Tracheal epithelial cell (primary cell): ENCODE results near the gene OR2T33. TPM values are rescaled to one million over a fixed set of nuclear protein-coding genes. Genes with fewer than 3 reads are reported as not detected.

Experiments used
- total RNA-seq: library from RNA; depleted of rRNA; stranded (reverse); fragments of >200 nt; gene quantifications from 2 replicates; pipeline ENCODE4 v1.2.1, GENCODE V29; 2014

The OR2T33 gene
- total RNA-seq: not detected in 2 replicates

GRCh38 chr1:248277876-248278275 is at the start of gene OR2T33:
TSS of gene OR2T33 (minus strand) at chr1:248277976. CDS start at chr1:248273814, 4,162 bp downstream.

GRCh38 chr1:248324468-248324867 is 46.7 kb upstream of the OR2T33 start, which contains the start of gene OR2M7:
TSS of gene OR2M7 (minus strand) at chr1:248324568. CDS start at chr1:248324568, 0 bp downstream.

GRCh38 chr1:248303324-248303723 is 25.5 kb upstream of the OR2T33 start, which contains the start of gene OR2T12:
TSS of gene OR2T12 (minus strand) at chr1:248303424. CDS start at chr1:248295578, 7,846 bp downstream.

GRCh38 chr1:248231117-248231516 is 46.7 kb downstream of the OR2T33 start, which contains the start of gene OR2M4:
TSS of gene OR2M4 (plus strand) at chr1:248231417. CDS start at chr1:248238929, 7,512 bp downstream.

Other genes starting within 250 kb of the OR2T33 start
- gene OR2L2, start 247.9 kb downstream of the OR2T33 start, total RNA-seq: under 0.01 TPM in 1 of 2 replicates, not detected in the other
- not detected in 2 replicates for gene OR2L3, start 231.1 kb downstream of the OR2T33 start, total RNA-seq
- not detected in 2 replicates for gene OR2L13, start 182.8 kb downstream of the OR2T33 start, total RNA-seq
- not detected in 2 replicates for gene OR2M5, start 132.8 kb downstream of the OR2T33 start, total RNA-seq
- gene OR2M2, start 103.2 kb downstream of the OR2T33 start, total RNA-seq: not detected in 2 replicates
- gene OR2M3, start 80.7 kb downstream of the OR2T33 start, total RNA-seq: not detected in 2 replicates
- not detected in 2 replicates for gene OR2M4, start 46.6 kb downstream of the OR2T33 start, total RNA-seq
- not detected in 2 replicates for gene OR2T12, start 25.4 kb upstream of the OR2T33 start, total RNA-seq
- gene OR2M7, start 46.6 kb upstream of the OR2T33 start, total RNA-seq: not detected in 2 replicates
- not detected in 2 replicates for gene OR14C36, start 70.8 kb upstream of the OR2T33 start, total RNA-seq
- not detected in 2 replicates for gene OR2T4, start 83.7 kb upstream of the OR2T33 start, total RNA-seq
- gene OR2T6, start 97.8 kb upstream of the OR2T33 start, total RNA-seq: not detected in 2 replicates
- gene OR2T1, start 125.1 kb upstream of the OR2T33 start, total RNA-seq: not detected in 2 replicates
- gene OR2T2, start 167.7 kb upstream of the OR2T33 start, total RNA-seq: not detected in 2 replicates
- 0.24 TPM in 1 of 2 replicates, not detected in the other for gene OR2T3, start 195.4 kb upstream of the OR2T33 start, total RNA-seq
- not detected in 2 replicates for gene OR2T5, start 210.6 kb upstream of the OR2T33 start, total RNA-seq
- not detected in 2 replicates for gene OR2G6, start 230.1 kb upstream of the OR2T33 start, total RNA-seq